Transverse colon (tissue), 4 donors: ENCODE data around the gene KRT28.

Source experiments
- POLR2A ChIP-seq: fragments of 450-650 bp; IDR thresholded peaks from one replicate; pipeline ENCODE4 v1.6.1; 2016; ENCODE audit warnings: antibody characterized with exemption, mild to moderate bottlenecking, moderate library complexity
- POLR2AphosphoS5 ChIP-seq, 3 donors: sonication (generic); formaldehyde crosslinking; IDR thresholded peaks; one replicate each; pipeline ENCODE4 v1.6.1; 2016; ENCODE audit warnings: antibody characterized with exemption in 3 of 3
- TF ChIP-seq, protein P1 (sequence below), 5 experiments: fragments of 200-600 bp in 3 of 5; fragments of 450-650 bp in 2 of 5; sonication (generic) in 3 of 5; IDR thresholded peaks; 1 replicate in 2 of 5; 2 replicates in 3 of 5; pipeline ENCODE4 v1.5.1; 2016 to 2017; ENCODE audit warnings: antibody characterized with exemption in 5 of 5, inconsistent platforms in 3 of 5, mild to moderate bottlenecking in 2 of 5, moderate library complexity in 1 of 5

DNA sequence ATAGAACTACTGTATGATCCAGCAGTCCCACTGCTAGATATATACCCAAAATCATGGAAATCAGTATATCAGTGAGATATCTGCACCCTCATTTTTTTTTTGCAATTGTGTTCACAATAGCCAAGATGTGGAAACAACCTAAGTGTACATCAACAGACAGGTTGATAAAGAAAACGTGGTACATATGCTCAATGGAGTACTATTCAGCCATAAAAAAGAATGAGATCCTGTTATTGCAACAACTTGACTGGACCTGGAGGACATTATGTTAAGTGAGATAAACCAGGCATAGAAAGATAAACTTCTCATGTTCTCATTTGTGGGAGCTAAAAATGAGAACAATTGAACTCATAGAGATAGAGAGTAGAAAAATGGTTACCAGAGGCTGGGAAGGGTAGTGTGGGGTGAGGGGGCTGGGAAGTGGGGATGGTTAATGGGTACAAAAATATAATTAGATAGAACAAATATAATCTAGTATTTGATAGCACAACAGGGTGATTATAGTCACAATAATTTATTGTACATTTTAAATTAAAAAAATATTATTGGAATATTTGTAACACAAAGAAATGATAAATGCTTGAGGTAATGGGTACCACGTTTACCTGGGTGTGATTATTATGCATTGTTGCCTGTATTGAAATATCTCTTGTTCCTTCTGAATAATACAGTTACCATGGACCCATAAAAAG lies 30.5 kb upstream of the KRT28 start:
- TF ChIP-seq POLR2A, result no peak
- TF ChIP-seq, protein P1, sequence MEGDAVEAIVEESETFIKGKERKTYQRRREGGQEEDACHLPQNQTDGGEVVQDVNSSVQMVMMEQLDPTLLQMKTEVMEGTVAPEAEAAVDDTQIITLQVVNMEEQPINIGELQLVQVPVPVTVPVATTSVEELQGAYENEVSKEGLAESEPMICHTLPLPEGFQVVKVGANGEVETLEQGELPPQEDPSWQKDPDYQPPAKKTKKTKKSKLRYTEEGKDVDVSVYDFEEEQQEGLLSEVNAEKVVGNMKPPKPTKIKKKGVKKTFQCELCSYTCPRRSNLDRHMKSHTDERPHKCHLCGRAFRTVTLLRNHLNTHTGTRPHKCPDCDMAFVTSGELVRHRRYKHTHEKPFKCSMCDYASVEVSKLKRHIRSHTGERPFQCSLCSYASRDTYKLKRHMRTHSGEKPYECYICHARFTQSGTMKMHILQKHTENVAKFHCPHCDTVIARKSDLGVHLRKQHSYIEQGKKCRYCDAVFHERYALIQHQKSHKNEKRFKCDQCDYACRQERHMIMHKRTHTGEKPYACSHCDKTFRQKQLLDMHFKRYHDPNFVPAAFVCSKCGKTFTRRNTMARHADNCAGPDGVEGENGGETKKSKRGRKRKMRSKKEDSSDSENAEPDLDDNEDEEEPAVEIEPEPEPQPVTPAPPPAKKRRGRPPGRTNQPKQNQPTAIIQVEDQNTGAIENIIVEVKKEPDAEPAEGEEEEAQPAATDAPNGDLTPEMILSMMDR (IDR thresholded peaks at IDR 0.05), result no peak
- TF ChIP-seq POLR2AphosphoS5 (IDR thresholded peaks at IDR 0.05), result no peak
